ENCODE results near the gene MRPS24. TPM values are rescaled to one million over a fixed set of nuclear protein-coding genes. Genes with fewer than 3 reads are reported as not detected.
A peak's percentile ranks its signal among the peaks of the same experiment; 100 is the strongest.

Gene MRPS24
- total and polyA plus RNA-seq, 2 experiments from 2014 or later: 172 to 183 TPM

DNA sequence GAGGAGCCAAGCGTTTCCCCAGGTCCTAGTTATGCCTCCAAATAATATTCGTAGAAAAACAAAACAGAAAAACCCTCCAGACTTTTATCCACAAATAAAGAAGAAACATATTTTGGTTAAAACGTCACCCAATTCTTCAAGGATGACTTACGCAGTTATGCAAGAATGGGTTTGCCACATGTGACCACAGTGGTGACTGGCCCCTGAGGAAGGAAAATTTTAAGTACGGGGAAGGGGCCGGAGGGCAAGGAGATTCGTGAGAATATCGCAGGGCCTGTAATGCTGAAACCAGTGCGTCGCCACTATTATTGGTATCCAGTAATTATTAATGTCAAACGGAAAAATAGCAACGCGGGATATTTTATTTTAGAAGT is 537 bp upstream of the MRPS24 start:
- no peaks in the 10 kb centered on the region for H3K27me3 ChIP-seq
- peak overlapping the region; percentile 89 for H3K4me3 ChIP-seq
- peaks cover 5% of the 10 kb centered on the region for H3K36me3 ChIP-seq
- peak in 1 of 2 donors; percentile 83 for DNase-seq (ENCODE audit: low read depth in 1 of 2, low spot score in 1 of 2)
- H3K4me1 ChIP-seq (ENCODE audit: low read depth): peaks cover 26% of the 10 kb centered on the region
- TF ChIP-seq, protein P1, sequence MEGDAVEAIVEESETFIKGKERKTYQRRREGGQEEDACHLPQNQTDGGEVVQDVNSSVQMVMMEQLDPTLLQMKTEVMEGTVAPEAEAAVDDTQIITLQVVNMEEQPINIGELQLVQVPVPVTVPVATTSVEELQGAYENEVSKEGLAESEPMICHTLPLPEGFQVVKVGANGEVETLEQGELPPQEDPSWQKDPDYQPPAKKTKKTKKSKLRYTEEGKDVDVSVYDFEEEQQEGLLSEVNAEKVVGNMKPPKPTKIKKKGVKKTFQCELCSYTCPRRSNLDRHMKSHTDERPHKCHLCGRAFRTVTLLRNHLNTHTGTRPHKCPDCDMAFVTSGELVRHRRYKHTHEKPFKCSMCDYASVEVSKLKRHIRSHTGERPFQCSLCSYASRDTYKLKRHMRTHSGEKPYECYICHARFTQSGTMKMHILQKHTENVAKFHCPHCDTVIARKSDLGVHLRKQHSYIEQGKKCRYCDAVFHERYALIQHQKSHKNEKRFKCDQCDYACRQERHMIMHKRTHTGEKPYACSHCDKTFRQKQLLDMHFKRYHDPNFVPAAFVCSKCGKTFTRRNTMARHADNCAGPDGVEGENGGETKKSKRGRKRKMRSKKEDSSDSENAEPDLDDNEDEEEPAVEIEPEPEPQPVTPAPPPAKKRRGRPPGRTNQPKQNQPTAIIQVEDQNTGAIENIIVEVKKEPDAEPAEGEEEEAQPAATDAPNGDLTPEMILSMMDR (IDR thresholded peaks at IDR 0.05; ENCODE audit: low read depth, low read length): no peak
- no peak overlapping the region for H3K27ac ChIP-seq
- no peaks in the 10 kb centered on the region for H3K9me3 ChIP-seq (ENCODE audit: low read depth)

GRCh38 chr7:43868681-43869005 is 674 bp downstream of the MRPS24 start:
- H3K27ac ChIP-seq: no peak overlapping the region
- peaks cover 26% of the 10 kb centered on the region for H3K4me1 ChIP-seq (ENCODE audit: low read depth)
- H3K27me3 ChIP-seq: no peaks in the 10 kb centered on the region
- DNase-seq (ENCODE audit: low read depth in 1 of 2, low spot score in 1 of 2): no peak
- TF ChIP-seq, protein P1 (IDR thresholded peaks at IDR 0.05; ENCODE audit: low read depth, low read length): no peak
- peaks cover 5% of the 10 kb centered on the region for H3K36me3 ChIP-seq
- H3K9me3 ChIP-seq (ENCODE audit: low read depth): no peaks in the 10 kb centered on the region
- H3K4me3 ChIP-seq: peak overlapping the region; percentile 89

DNA sequence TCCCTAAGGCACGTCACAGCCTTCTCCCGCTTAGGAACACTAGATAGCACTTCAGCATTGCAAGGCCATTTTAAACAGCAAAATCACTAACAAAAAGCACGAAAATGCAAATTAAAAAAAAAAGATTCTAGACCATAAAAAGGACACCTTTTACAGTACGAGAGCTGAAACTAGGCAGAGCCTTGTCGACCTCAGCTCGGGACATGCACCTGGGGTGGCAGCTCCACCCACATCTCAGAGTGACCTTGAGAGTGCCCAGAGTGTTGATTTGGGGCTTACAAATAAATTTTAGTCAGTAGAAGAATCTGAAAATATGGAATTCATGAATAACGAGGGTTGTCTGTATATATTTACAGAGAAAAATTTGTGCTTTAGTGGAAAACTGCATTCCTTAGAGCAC is 1.1 kb downstream of the MRPS24 start:
- TF ChIP-seq, protein P1 (IDR thresholded peaks at IDR 0.05; ENCODE audit: low read depth, low read length): no peak
- H3K4me1 ChIP-seq (ENCODE audit: low read depth): peaks cover 24% of the 10 kb centered on the region
- no peak for DNase-seq (ENCODE audit: low read depth in 1 of 2, low spot score in 1 of 2)
- no peaks in the 10 kb centered on the region for H3K9me3 ChIP-seq (ENCODE audit: low read depth)
- peaks cover 5% of the 10 kb centered on the region for H3K36me3 ChIP-seq
- H3K4me3 ChIP-seq: peak overlapping the region; percentile 89
- H3K27ac ChIP-seq: no peak overlapping the region
- H3K27me3 ChIP-seq: no peaks in the 10 kb centered on the region

- Histone ChIP-seq H3K27ac (no peak overlapping the region), H3K36me3 (peaks cover 5% of the 10 kb centered on the region), H3K4me1 (ENCODE audit: low read depth) (peaks cover 10% of the 10 kb centered on the region), H3K27me3 (no peaks in the 10 kb centered on the region), H3K9me3 (ENCODE audit: low read depth) (no peaks in the 10 kb centered on the region), H3K4me3 (no peak overlapping the region)
- TF ChIP-seq, protein P1 (IDR thresholded peaks at IDR 0.05; ENCODE audit: low read depth, low read length): no peak
- no peak for DNase-seq (ENCODE audit: low read depth in 1 of 2, low spot score in 1 of 2)
Measured at GRCh38 chr7:43865277-43865676, 4.0 kb downstream of the MRPS24 start.

DNA sequence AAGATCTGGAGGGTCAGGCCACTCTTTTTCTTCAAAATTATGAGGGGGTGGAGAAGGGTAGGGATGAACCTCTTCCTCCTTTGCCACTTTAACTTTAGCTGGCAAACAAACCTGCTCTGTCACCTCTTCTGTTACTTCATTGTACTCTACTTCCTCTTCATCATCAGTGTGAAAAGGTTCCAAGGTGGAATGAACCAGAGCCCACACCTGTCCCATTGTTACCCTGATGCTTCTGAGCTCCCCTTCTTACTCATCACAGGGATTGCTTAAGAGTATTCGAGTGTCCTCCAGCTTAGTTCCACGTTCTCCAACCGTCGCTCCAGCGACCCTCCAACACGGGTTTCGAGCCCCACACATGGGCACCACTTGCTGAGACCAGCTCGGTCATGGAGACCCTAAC is 5.2 kb downstream of the MRPS24 start:
- Histone ChIP-seq H3K9me3 (ENCODE audit: low read depth) (no peaks in the 10 kb centered on the region), H3K4me3 (no peak overlapping the region), H3K27ac (no peak overlapping the region), H3K36me3 (peaks cover 5% of the 10 kb centered on the region), H3K27me3 (no peaks in the 10 kb centered on the region), H3K4me1 (ENCODE audit: low read depth) (peaks cover 5% of the 10 kb centered on the region)
- no peak for DNase-seq (ENCODE audit: low read depth in 1 of 2, low spot score in 1 of 2)
- TF ChIP-seq, protein P1 (IDR thresholded peaks at IDR 0.05; ENCODE audit: low read depth, low read length): no peak

- TF ChIP-seq, protein P1 (IDR thresholded peaks at IDR 0.05; ENCODE audit: low read depth, low read length): no peak
- H3K36me3 ChIP-seq: no peaks in the 10 kb centered on the region
- H3K4me3 ChIP-seq: no peak overlapping the region
- H3K27ac ChIP-seq: no peak overlapping the region
- H3K4me1 ChIP-seq (ENCODE audit: low read depth): no peaks in the 10 kb centered on the region
- H3K9me3 ChIP-seq (ENCODE audit: low read depth): no peaks in the 10 kb centered on the region
- no peak for DNase-seq (ENCODE audit: low read depth in 1 of 2, low spot score in 1 of 2)
- H3K27me3 ChIP-seq: no peaks in the 10 kb centered on the region
Measured at GRCh38 chr7:43856996-43857395, 12.3 kb downstream of the MRPS24 start.

All from cardiac muscle cell (in vitro differentiated cells and primary cell).